ENCODE results near the gene SLC10A3. TPM values are rescaled to one million over a fixed set of nuclear protein-coding genes. Genes with fewer than 3 reads are reported as not detected.

The SLC10A3 gene
- 39.9 and 41.5 TPM in 2 replicates for total RNA-seq

GRCh38 chrX:154490414-154491083, at the start of gene SLC10A3:
Gene SLC10A3, minus strand, starts transcription at chrX:154490629. Its CDS starts 1,689 bp downstream, at chrX:154488940.

DNA sequence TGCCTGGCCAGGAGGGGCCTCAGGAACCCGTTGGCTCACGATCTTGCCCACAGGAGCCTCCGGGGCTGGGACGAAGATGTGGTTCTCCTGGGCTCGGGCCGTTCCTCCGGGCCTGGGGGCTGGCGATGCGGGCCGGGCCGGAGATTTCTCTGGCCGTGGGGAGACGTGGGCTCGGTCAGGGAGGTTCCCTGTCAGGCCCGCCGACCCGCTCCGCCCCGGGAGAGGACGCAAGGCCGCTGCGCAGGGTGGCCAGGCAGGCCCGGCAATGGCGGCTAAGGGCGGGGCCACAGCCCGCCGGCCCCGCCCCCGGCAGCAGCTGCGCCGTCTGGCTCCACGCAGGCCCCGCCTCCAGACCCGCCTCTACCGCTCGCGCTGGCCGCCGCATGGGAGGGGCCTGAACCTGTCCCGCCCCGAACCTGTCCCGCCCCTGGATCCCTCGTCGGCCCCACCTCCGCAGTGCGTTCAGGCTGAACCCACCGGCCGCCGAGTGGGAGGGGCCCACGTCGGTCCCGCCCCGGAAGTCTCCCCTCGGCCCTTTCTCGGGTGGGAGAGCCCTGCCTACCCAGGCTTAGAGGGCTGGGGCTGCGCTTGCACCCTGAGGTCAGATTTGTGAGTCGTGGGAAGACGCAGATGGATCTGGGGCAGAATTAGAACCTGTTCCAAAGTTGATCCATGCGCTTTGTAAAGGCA, 25.7 kb upstream of the SLC10A3 start, which contains the start of gene FAM3A:
TSS of gene FAM3A (minus strand) at position 267 of the 690 bp plus-strand sequence. CDS start 460 bp downstream, outside the sequence.

DNA sequence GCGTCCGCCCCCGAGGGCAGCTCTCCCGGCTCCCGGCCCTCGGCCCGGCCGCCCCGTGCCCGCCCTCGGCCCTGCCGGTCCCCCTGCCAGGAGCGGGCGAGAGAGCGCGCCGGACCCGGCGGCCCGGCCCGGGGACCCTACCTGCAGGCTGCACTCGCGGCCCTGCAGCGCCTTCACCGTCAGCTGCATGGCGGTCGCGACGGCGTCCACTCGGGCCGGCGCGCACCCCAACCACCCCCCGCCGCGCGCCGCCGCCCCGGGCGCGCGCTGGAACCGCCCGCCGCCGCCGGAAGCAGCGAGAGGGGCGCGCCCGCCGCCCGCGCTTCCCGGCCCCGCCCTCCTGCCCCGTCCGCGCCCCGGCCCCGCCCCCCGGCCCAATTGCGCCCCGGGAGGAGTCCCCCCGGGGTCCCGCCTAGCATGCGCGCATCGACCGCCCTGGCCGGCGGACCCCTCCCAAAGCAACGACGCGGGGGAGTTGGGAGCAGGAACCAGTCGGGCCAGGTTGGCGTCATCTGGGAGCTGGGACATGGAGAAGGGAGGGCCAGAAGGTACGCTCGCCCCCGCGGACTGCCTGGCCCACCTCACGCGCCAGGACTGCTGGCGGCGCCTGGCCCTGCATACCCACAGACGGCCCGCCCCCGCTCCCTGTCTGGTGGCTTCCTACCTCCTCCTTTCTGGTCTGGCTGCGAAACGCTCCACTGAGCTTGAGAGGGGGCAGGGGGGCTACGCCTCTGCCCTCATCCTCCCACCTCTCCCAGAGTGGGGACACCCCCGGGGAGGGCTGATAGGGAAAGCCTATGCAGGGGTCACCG, 3.8 kb downstream of the SLC10A3 start, which contains the start of gene UBL4A:
TSS of gene UBL4A (minus strand) at position 220 of the 812 bp plus-strand sequence. CDS start at position 189, 31 bp downstream.

DNA sequence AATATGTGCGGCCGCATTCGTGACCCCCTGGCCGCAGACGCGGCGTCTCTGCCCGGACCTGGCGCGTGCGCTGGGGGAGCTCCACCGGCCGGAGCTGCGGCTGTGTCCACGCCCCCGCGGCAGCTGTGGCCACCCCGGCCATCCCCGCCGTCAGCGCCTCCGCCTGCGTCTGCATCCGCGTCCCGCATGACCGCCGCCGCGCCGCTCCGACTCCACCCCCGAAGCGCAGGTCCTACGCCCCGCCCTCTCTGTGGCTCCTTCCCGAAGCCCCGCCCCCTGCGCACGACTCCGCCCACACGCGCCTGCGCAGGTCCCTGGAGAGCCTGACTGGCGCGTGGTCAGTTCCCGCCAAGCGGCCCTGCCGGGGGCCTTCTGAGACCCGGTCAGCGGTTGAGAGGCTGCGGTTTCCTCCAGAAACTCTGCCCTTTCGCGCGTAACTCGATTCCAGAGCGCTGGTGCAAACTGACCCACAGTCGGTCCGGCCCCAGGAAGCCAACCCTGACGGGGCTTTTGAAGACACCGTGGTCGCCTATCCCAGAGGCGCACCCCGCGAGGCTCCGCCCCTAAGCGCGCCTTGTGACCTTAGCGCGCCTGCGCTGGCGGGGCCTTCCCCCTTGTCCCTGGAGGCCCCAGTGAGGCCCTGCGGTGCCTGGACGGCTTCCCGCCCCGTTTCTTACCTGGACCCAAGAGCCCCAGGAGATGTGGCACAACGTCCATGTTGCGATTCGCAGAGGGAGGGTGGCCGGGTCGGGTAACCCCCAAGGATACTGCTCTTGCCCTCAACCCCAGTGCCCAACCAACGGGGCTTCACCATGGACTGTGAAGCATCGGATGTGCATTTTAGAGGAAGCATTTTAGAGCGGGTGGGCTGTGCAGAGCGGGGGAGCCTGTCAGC, 11.5 kb downstream of the SLC10A3 start, which contains the start of gene LAGE3:
TSS of gene LAGE3 (minus strand) at position 554 of the 895 bp plus-strand sequence. CDS start at position 188, 366 bp downstream.

DNA sequence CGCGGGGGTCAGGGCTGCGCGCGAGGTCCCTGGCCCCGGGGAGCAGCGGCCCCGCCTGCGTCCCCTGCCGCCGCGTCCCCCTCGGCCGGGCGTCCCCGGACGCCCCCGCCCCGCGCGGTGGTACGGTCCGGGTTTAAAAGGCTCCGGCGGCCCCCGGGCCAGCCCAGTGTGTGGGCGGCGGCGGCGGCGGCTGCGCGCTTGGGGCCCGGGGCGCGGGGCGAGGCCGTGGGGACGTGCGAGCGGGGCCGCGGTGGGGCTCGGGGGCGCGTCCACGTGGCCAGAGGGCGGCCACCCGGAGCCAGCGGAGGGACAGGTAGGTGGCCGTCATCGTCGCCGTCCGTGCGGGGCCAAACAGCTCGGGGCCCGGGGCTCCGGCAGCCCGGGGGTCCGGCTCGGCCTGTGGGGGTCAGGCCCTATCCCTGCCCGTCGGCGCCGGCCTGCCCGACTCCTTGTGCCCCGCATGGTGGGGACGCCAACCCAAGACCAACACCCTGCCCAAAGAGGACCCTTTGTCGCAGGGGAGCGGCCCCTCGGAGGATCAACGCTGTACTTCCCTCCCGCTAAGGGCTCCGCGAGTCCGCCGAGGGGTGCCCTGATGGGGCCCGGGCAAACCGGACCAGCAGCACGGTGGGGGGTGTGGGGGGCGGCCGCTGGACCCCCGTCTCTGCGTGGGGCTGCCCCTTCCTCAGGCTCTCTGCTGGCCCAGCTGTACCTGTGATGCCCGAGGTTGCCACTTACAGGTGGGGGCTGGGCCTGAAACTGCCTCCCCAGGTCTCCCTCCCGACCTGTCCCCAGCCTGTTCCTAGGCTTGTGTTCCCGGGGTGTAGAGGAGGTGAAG, 32.1 kb downstream of the SLC10A3 start, which contains the start of gene PLXNA3:
TSS of gene PLXNA3 (plus strand) at position 166 of the 838 bp plus-strand sequence. CDS start 1,903 bp downstream, outside the sequence.

DNA sequence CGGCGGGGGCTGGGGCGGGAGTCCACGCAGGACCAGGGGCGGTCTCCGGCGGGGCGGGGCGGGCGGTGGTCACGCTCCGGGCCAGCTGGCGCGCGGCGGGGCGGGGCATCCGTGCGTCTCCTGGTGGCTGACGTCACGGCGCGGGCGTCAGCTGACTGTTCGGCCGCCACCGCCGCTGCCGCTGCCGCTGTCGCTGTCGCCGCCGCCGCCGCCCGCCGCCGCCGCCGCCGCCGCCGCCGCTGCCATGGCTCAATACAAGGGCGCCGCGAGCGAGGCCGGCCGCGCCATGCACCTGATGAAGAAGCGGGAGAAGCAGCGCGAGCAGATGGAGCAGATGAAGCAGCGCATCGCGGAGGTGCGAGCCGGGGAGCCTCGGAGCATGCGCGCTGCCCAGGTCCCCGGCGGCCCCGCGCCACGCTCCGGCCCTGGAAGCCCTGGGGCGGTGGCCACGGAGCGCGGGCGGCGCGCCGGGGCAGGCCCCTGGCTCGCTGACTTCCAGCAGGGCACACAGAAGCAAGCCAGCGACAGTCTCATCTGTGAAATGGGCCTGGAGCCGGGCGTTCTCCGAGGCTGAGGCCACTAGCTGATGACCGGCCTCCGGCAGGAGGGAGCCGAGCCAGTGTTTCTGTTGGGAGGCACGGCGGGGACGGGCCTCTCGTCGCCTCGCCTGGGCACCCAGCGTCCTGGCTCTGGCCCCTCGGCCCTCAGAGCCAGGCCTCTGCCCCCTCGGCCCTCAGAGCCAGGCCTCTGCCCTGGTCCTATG, 46.3 kb downstream of the SLC10A3 start, which contains the start of gene FAM50A:
TSS of gene FAM50A (plus strand) at position 150 of the 763 bp plus-strand sequence. CDS start at position 245, 95 bp downstream.

Other genes with a start within 250 kb of the SLC10A3 start
- gene OPN1MW3, start 233.0 kb downstream of the SLC10A3 start, total RNA-seq, result not detected in 2 replicates
- gene TEX28, start 195.5 kb downstream of the SLC10A3 start, total RNA-seq, result not detected in 2 replicates
- gene TKTL1, start 194.8 kb downstream of the SLC10A3 start, total RNA-seq, result not detected in 2 replicates
- gene FLNA, start 116.0 kb downstream of the SLC10A3 start, total RNA-seq, result 2,107 and 2,266 TPM in 2 replicates
- gene EMD, start 111.3 kb downstream of the SLC10A3 start, total RNA-seq, result 73.4 and 86.5 TPM in 2 replicates
- 6,121 and 9,090 TPM in 2 replicates for gene RPL10, start 92.3 kb downstream of the SLC10A3 start, total RNA-seq
- 91.1 and 95.0 TPM in 2 replicates for gene DNASE1L1, start 81.4 kb downstream of the SLC10A3 start, total RNA-seq
- 20.8 and 21.4 TPM in 2 replicates for gene TAFAZZIN, start 79.1 kb downstream of the SLC10A3 start, total RNA-seq
- 56.2 and 66.3 TPM in 2 replicates for gene ATP6AP1, start 62.0 kb downstream of the SLC10A3 start, total RNA-seq
- gene GDI1, start 53.5 kb downstream of the SLC10A3 start, total RNA-seq, result 115 and 157 TPM in 2 replicates
- 56.9 and 62.8 TPM in 2 replicates for gene FAM50A, start 46.5 kb downstream of the SLC10A3 start, total RNA-seq
- gene PLXNA3, start 32.3 kb downstream of the SLC10A3 start, total RNA-seq, result 7.5 and 8.2 TPM in 2 replicates
- 14.1 and 29.2 TPM in 2 replicates for gene LAGE3, start 11.3 kb downstream of the SLC10A3 start, total RNA-seq
- 28.2 and 44.1 TPM in 2 replicates for gene UBL4A, start 4.0 kb downstream of the SLC10A3 start, total RNA-seq
- gene FAM3A, start 25.6 kb upstream of the SLC10A3 start, total RNA-seq, result 34.6 and 44.3 TPM in 2 replicates
- 117 and 142 TPM in 2 replicates for gene G6PD, start 56.2 kb upstream of the SLC10A3 start, total RNA-seq
- gene IKBKG, start 57.0 kb upstream of the SLC10A3 start, total RNA-seq, result 17.0 and 28.9 TPM in 2 replicates
- not detected in 2 replicates for gene CTAG1A, start 94.5 kb upstream of the SLC10A3 start, total RNA-seq
- not detected in 2 replicates for gene CTAG1B, start 128.7 kb upstream of the SLC10A3 start, total RNA-seq
- not detected in 2 replicates for gene CTAG2, start 162.9 kb upstream of the SLC10A3 start, total RNA-seq